ENCODE data around the gene DSCAML1.

GRCh38 chr11:117766026-117766425 lies 31.0 kb downstream of the DSCAML1 start:
- TF ChIP-seq CTCF (IDR thresholded peaks at IDR 0.05) (no peak), USF2 (CRISPR knock-in tag; IDR thresholded peaks at IDR 0.05) (no peak), ZNF423 (CRISPR knock-in tag; IDR thresholded peaks at IDR 0.05) (no peak), NR3C1 (CRISPR knock-in tag; conservative IDR thresholded peaks at IDR 0.05; ENCODE audit: low read depth) (no peak), ZNF263 (CRISPR knock-in tag; IDR thresholded peaks at IDR 0.05; ENCODE audit: low read depth) (no peak), ATF6 (CRISPR knock-in tag; IDR thresholded peaks at IDR 0.05) (no peak), NR1H2 (CRISPR knock-in tag; IDR thresholded peaks at IDR 0.05) (no peak), SP1 (CRISPR knock-in tag; conservative IDR thresholded peaks at IDR 0.05) (no peak), CREB1 (CRISPR knock-in tag; IDR thresholded peaks at IDR 0.05) (no peak)
- TF ChIP-seq, protein P1, sequence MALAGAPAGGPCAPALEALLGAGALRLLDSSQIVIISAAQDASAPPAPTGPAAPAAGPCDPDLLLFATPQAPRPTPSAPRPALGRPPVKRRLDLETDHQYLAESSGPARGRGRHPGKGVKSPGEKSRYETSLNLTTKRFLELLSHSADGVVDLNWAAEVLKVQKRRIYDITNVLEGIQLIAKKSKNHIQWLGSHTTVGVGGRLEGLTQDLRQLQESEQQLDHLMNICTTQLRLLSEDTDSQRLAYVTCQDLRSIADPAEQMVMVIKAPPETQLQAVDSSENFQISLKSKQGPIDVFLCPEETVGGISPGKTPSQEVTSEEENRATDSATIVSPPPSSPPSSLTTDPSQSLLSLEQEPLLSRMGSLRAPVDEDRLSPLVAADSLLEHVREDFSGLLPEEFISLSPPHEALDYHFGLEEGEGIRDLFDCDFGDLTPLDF (CRISPR knock-in tag; IDR thresholded peaks at IDR 0.05): no peak
- TF ChIP-seq, protein P2, sequence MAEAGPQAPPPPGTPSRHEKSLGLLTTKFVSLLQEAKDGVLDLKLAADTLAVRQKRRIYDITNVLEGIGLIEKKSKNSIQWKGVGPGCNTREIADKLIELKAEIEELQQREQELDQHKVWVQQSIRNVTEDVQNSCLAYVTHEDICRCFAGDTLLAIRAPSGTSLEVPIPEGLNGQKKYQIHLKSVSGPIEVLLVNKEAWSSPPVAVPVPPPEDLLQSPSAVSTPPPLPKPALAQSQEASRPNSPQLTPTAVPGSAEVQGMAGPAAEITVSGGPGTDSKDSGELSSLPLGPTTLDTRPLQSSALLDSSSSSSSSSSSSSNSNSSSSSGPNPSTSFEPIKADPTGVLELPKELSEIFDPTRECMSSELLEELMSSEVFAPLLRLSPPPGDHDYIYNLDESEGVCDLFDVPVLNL (CRISPR knock-in tag; IDR thresholded peaks at IDR 0.05; ENCODE audit: borderline replicate concordance, low read depth): no peak
- TF ChIP-seq, protein P3, sequence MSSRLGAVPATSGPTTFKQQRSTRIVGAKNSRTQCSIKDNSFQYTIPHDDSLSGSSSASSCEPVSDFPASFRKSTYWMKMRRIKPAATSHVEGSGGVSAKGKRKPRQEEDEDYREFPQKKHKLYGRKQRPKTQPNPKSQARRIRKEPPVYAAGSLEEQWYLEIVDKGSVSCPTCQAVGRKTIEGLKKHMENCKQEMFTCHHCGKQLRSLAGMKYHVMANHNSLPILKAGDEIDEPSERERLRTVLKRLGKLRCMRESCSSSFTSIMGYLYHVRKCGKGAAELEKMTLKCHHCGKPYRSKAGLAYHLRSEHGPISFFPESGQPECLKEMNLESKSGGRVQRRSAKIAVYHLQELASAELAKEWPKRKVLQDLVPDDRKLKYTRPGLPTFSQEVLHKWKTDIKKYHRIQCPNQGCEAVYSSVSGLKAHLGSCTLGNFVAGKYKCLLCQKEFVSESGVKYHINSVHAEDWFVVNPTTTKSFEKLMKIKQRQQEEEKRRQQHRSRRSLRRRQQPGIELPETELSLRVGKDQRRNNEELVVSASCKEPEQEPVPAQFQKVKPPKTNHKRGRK (CRISPR knock-in tag; IDR thresholded peaks at IDR 0.05; ENCODE audit: borderline replicate concordance): no peak
- TF ChIP-seq, protein P4, sequence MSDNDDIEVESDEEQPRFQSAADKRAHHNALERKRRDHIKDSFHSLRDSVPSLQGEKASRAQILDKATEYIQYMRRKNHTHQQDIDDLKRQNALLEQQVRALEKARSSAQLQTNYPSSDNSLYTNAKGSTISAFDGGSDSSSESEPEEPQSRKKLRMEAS (CRISPR knock-in tag; IDR thresholded peaks at IDR 0.05): no peak
